NCI-H460 (cell line): ENCODE results near the gene SMOC2. TPM values are rescaled to one million over a fixed set of nuclear protein-coding genes. Genes with fewer than 3 reads are reported as not detected.

ENCODE experiments used
- DNase-seq: peaks from one replicate; pipeline ENCODE4 v3.0.0-alpha.2; 2016; ENCODE audit warnings: low read depth; ENCODE audit errors: extremely low read depth
- total RNA-seq: library from RNA; depleted of rRNA; stranded (reverse); fragments of >200 nt; shearing (Covaris generic); gene quantifications from 2 replicates; pipeline ENCODE4 v1.2.3, GENCODE V29; 2014

The SMOC2 gene
- total RNA-seq, 1 experiment from 2014 or later, result not detected

- DNase-seq, result no peak
Measured at GRCh38 chr6:168414336-168415097, 26.5 kb upstream of the SMOC2 start.

- no peak for DNase-seq
Measured at GRCh38 chr6:168415098-168415992, 25.6 kb upstream of the SMOC2 start.

GRCh38 chr6:168415993-168416530 is 24.9 kb upstream of the SMOC2 start:
- DNase-seq, result no peak

- DNase-seq, result no peak
Measured at GRCh38 chr6:168416531-168416930, 24.5 kb upstream of the SMOC2 start.

GRCh38 chr6:168417191-168417590 is 23.8 kb upstream of the SMOC2 start:
- DNase-seq, result no peak

- DNase-seq, result no peak
Measured at GRCh38 chr6:168417679-168418557, 23.1 kb upstream of the SMOC2 start.

- no peak for DNase-seq
Measured at GRCh38 chr6:168418711-168419121, 22.3 kb upstream of the SMOC2 start.

- no peak for DNase-seq
Measured at GRCh38 chr6:168419569-168419968, 21.4 kb upstream of the SMOC2 start.

GRCh38 chr6:168420084-168420483 is 20.9 kb upstream of the SMOC2 start:
- no peak for DNase-seq

GRCh38 chr6:168420706-168421105 is 20.3 kb upstream of the SMOC2 start:
- DNase-seq, result no peak

GRCh38 chr6:168427184-168427583 is 13.8 kb upstream of the SMOC2 start:
- no peak for DNase-seq

GRCh38 chr6:168428052-168428826 is 12.7 kb upstream of the SMOC2 start:
- DNase-seq, result no peak

GRCh38 chr6:168428863-168429262 is 12.1 kb upstream of the SMOC2 start:
- no peak for DNase-seq

- no peak for DNase-seq
Measured at GRCh38 chr6:168432196-168432595, 8.8 kb upstream of the SMOC2 start.

GRCh38 chr6:168433898-168434297 is 7.1 kb upstream of the SMOC2 start:
- no peak for DNase-seq

GRCh38 chr6:168434505-168434904 is 6.5 kb upstream of the SMOC2 start:
- no peak for DNase-seq

- no peak for DNase-seq
Measured at GRCh38 chr6:168437751-168438150, 3.2 kb upstream of the SMOC2 start.

- no peak for DNase-seq
Measured at GRCh38 chr6:168438783-168439520, 2.0 kb upstream of the SMOC2 start.

- DNase-seq, result no peak
Measured at GRCh38 chr6:168439794-168440450, 1.1 kb upstream of the SMOC2 start.
